ENCODE results near the gene TMEM125. TPM values are rescaled to one million over a fixed set of nuclear protein-coding genes. Genes with fewer than 3 reads are reported as not detected.

TMEM125 gene
- total and polyA plus RNA-seq, 11 donors: 0.11 to 0.68 (median 0.29) TPM; not detected in 5

DNA sequence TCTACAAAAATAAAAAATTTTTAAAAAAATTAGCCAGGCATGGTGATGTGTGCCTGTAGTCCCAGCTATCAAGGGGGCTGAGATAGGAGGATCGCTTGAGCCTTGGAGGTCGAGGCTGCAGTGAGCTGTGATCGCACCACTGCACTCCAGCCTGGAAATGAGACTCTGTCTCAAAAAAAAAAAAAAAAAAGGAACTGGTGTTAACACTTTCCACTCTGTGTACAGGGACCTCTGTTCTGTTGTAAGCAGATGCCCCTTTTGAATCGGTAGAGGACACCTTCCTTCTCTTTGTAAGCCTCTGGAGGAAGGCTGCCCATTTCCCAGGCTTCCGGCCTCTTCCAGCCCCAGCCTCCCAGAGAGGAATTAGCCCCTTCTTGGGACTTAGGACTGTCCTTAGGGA lies 22.9 kb downstream of the TMEM125 start:
- peaks cover 4 to 44% (median 25%) of the 10 kb centered on the region in 12 donors for H3K4me1 ChIP-seq
- H3K36me3 ChIP-seq: no peaks in the 10 kb centered on the region
- DNase-seq (no peak), ATAC-seq (no peak)
- intact Hi-C loops (cut with DNase I): loop anchor here in 1 of 10 donors (5.0 kb wide), 1 partner anchor 50 kb away; no protein-coding TSS in a partner anchor
- no peaks in the 10 kb centered on the region for H3K27me3 ChIP-seq
- H3K27ac ChIP-seq: no peak overlapping the region
- WGBS, 4 donors: 72 to 75% (median 74%) methylated on average over 5 of the region's 5 CpGs
- H3K4me3 ChIP-seq: no peak overlapping the region
- TF ChIP-seq CTCF (IDR thresholded peaks at IDR 0.05) (no peak), POLR2A (IDR thresholded peaks at IDR 0.05) (no peak)
- no peaks in the 10 kb centered on the region for H3K9me3 ChIP-seq

GRCh38 chr1:43293176-43293575 lies 23.4 kb downstream of the TMEM125 start:
- H3K4me3 ChIP-seq: no peak overlapping the region
- WGBS, 4 donors: 67 to 88% (median 77%) methylated on average over 1 to 2 of the region's 2 CpGs
- no peak for TF ChIP-seq POLR2A (IDR thresholded peaks at IDR 0.05)
- no peak for TF ChIP-seq CTCF (IDR thresholded peaks at IDR 0.05)
- peak overlapping the region in 7 of 12 donors; percentile 46 to 89 (median 76) for H3K27ac ChIP-seq
- no peaks in the 10 kb centered on the region for H3K27me3 ChIP-seq
- DNase-seq (no peak), ATAC-seq (no peak)
- H3K36me3 ChIP-seq: no peaks in the 10 kb centered on the region
- intact Hi-C loops (cut with DNase I): loop anchor here in 1 of 10 donors (5.0 kb wide), 1 partner anchor 51 kb away; no protein-coding TSS in a partner anchor
- no peaks in the 10 kb centered on the region for H3K9me3 ChIP-seq
- peaks cover 4 to 44% (median 25%) of the 10 kb centered on the region in 12 donors for H3K4me1 ChIP-seq

GRCh38 chr1:43293896-43294760 lies 24.3 kb downstream of the TMEM125 start:
- Histone ChIP-seq H3K36me3 (no peaks in the 10 kb centered on the region), H3K27ac (peak overlapping the region; percentile 60 to 89 (median 76)), H3K4me3 (no peak overlapping the region), H3K27me3 (no peaks in the 10 kb centered on the region), H3K4me1 (peaks cover 4 to 49% (median 27%) of the 10 kb centered on the region in 12 donors), H3K9me3 (no peaks in the 10 kb centered on the region)
- ATAC-seq (peak in 3 of 4 donors; percentile 29 to 66 (median 51)), DNase-seq (no peak)
- WGBS, 4 donors: 78 to 87% (median 83%) methylated on average over 7 of the region's 7 CpGs
- intact Hi-C loops (cut with DNase I): loop anchor here in 2 of 10 donors (2.0 to 5.0 kb wide), 2 partner anchors 52 to 55 kb away; no protein-coding TSS in a partner anchor
- peak in 1 of 2 donors; percentile 15 for TF ChIP-seq POLR2A (IDR thresholded peaks at IDR 0.05)
- no peak for TF ChIP-seq CTCF (IDR thresholded peaks at IDR 0.05)

- H3K9me3 ChIP-seq: no peaks in the 10 kb centered on the region
- no peaks in the 10 kb centered on the region for H3K27me3 ChIP-seq
- DNase-seq (no peak), ATAC-seq (no peak)
- TF ChIP-seq POLR2A (IDR thresholded peaks at IDR 0.05): no peak
- TF ChIP-seq CTCF (IDR thresholded peaks at IDR 0.05): no peak
- no peak overlapping the region for H3K4me3 ChIP-seq
- peaks cover 4 to 55% (median 31%) of the 10 kb centered on the region in 12 donors for H3K4me1 ChIP-seq
- intact Hi-C loops (cut with DNase I): loop anchor here in 2 of 10 donors (2.0 to 5.0 kb wide), 2 partner anchors 52 to 56 kb away; no protein-coding TSS in a partner anchor
- no peaks in the 10 kb centered on the region for H3K36me3 ChIP-seq
- 71 to 84% (median 77%) methylated on average over 8 of the region's 8 CpGs for WGBS, 4 donors
- H3K27ac ChIP-seq: peak overlapping the region; percentile 60 to 89 (median 76)
Measured at GRCh38 chr1:43294761-43295160, 25.0 kb downstream of the TMEM125 start.

All from heart left ventricle (tissue), 16 donors.